ENCODE data around the gene PKD2L1. TPM values are rescaled to one million over a fixed set of nuclear protein-coding genes. Genes with fewer than 3 reads are reported as not detected.
A peak's percentile ranks its signal among the peaks of the same experiment; 100 is the strongest.

Gene PKD2L1
- total RNA-seq, 1 experiment from 2014 or later: not detected

GRCh38 chr10:100373298-100374199 is 43.5 kb upstream of the PKD2L1 start:
- intact Hi-C loops (cut with micrococcal nuclease; ENCODE audit: unreplicated experiment) (loop anchor here (5.0 kb wide), 1 partner anchor 59 kb away; no protein-coding TSS in a partner anchor), in situ Hi-C loops (cut with HindIII; ENCODE audit: low pct_unique_long_range_greater_than_20kb, low sequenced_read_pairs) (no loop called here)
- BruUV-seq (replicated peaks): TSS peak; percentile 96
- ATAC-seq (peak; percentile 93), DNase-seq (ENCODE audit: low read depth, low spot score) (peak; percentile 95)
- CTCF ChIA-PET: interaction anchor here (0.6 to 1.2 kb wide), 3 partner anchors 27 to 162 kb away, joined by 4 to 7 read pairs (median 5); partner anchors contain the start of gene HIF1AN
- Histone ChIP-seq H3K27me3 (ENCODE audit: control insufficient read depth, insufficient read depth, low read length) (no peaks in the 10 kb centered on the region), H3K4me3 (ENCODE audit: low read depth in 2 of 2, low read length in 2 of 2) (peak overlapping the region; percentile 72 to 82), H3K9me3 (ENCODE audit: control insufficient read depth, insufficient read depth, low read depth, low read length) (no peaks in the 10 kb centered on the region), H3K36me3 (ENCODE audit: control insufficient read depth, insufficient read depth, low read length) (peaks cover 3% of the 10 kb centered on the region; the same call in 1 of the 2 replicates), H3K27ac (ENCODE audit: low read length) (peak overlapping the region; percentile 100), H3K4me1 (ENCODE audit: control insufficient read depth, insufficient read depth, low read length) (peaks cover 41% of the 10 kb centered on the region)
- peak; percentile 78 for TF ChIP-seq POLR2AphosphoS5 (IDR thresholded peaks at IDR 0.05; ENCODE audit: low read depth, low read length)
- TF ChIP-seq CTCF (IDR thresholded peaks at IDR 0.05): no peak
- peak; percentile 97 for TF ChIP-seq TCF7L2 (IDR thresholded peaks at IDR 0.05; ENCODE audit: low read depth, low read length)
- TF ChIP-seq SIN3A (IDR thresholded peaks at IDR 0.05; ENCODE audit: borderline replicate concordance, insufficient read depth, low read depth, low read length): peak; percentile 90; the same call in 1 of the 2 replicates
- TF ChIP-seq REST (IDR thresholded peaks at IDR 0.05; ENCODE audit: insufficient read depth in 1 of 2, low read depth in 2 of 2, low read length in 1 of 2): peak; percentile 3 to 37; a peak in 2 of 4 replicates
- POLR2A ChIA-PET: interaction anchor here (0.5 to 1.9 kb wide), 18 partner anchors 9 to 1320 kb away, joined by 3 to 13 read pairs (median 4); partner anchors contain the start of genes BLOC1S2, NDUFB8 and SCD

DNA sequence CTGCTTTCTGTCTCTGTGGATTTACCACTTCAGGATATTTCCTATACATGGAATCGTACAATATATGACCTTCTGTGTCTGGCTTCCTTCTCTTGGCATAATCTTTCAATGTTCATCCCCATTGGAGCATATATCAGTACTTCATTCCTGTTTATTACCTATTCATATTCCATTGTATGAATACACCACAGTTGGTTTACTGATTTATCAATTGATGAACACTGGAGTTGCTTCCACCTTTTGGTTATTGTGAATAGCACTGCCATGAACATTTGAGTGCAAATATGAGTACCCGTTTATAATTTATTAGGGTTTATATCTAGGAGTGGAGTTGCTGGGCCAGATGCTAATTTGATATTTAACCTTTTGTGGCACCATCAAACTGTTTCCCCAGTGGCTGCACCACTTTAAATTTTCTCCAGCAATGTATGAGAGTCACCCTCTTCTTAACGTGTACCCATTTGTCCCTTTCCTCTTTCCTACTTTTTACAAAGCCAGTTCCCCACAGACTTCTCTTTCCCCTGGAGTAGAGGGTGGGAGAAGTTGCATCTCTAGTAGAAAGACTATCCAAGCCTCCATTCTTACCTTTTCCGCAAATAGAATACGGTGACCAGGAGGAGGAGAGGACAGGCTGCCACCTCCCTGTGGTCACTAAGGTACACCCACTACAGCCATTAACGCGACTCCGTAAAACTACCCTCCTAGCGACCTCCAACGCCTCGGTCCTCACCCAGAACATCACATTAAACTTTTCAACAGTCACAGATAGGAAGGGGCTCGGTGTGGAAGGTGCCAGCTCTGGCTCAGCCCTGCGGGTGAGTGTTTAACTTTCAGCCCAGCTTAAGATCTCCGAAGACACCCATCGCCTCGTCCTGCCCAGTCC is 42.6 kb upstream of the PKD2L1 start:
- TSS peak; percentile 98 for BruUV-seq (replicated peaks)

More for the DNA sequence above, 42.6 kb upstream of the PKD2L1 start:
- TF ChIP-seq TCF7L2 (IDR thresholded peaks at IDR 0.05; ENCODE audit: low read depth, low read length) (no peak), REST (IDR thresholded peaks at IDR 0.05; ENCODE audit: insufficient read depth in 1 of 2, low read depth in 2 of 2, low read length in 1 of 2) (0 out of 4 replicates have a peak, but pooled peaks of 1 of the 2 experiments have one; percentile 2)
- Histone ChIP-seq H3K9me3 (ENCODE audit: control insufficient read depth, insufficient read depth, low read depth, low read length) (no peaks in the 10 kb centered on the region), H3K4me3 (ENCODE audit: low read depth in 2 of 2, low read length in 2 of 2) (peak overlapping the region; percentile 52 to 82), H3K27me3 (ENCODE audit: control insufficient read depth, insufficient read depth, low read length) (no peaks in the 10 kb centered on the region), H3K27ac (ENCODE audit: low read length) (peak overlapping the region; percentile 100), H3K4me1 (ENCODE audit: control insufficient read depth, insufficient read depth, low read length) (peaks cover 41% of the 10 kb centered on the region), H3K36me3 (ENCODE audit: control insufficient read depth, insufficient read depth, low read length) (peaks cover 3% of the 10 kb centered on the region; the same call in 1 of the 2 replicates)
- ChIA-PET CTCF (interaction anchor here (0.7 to 1.2 kb wide), 2 partner anchors 27 kb away, joined by 5 to 7 read pairs; no protein-coding TSS in a partner anchor), POLR2A (interaction anchor here (0.5 to 1.9 kb wide), 15 partner anchors 8 to 1321 kb away, joined by 3 to 13 read pairs (median 4); partner anchors contain the start of genes BLOC1S2, NDUFB8 and SCD)
- intact Hi-C loops (cut with micrococcal nuclease; ENCODE audit: unreplicated experiment): loop anchor here (5.0 kb wide), 1 partner anchor 60 kb away; no protein-coding TSS in a partner anchor
- ATAC-seq (peak; percentile 39), DNase-seq (ENCODE audit: low read depth, low spot score) (no peak)
- in situ Hi-C loops (cut with HindIII; ENCODE audit: low pct_unique_long_range_greater_than_20kb, low sequenced_read_pairs): no loop called here

Data from Panc1 (cell line).